ENCODE data around the gene CST9. TPM values are rescaled to one million over a fixed set of nuclear protein-coding genes. Genes with fewer than 3 reads are reported as not detected.

Gene CST9
- total and polyA plus RNA-seq, 2 of the 13 experiments (the other 11 are each of a cell fraction or from before 2014, with no cell fraction given): 0.07 TPM; not detected in 1

DNA sequence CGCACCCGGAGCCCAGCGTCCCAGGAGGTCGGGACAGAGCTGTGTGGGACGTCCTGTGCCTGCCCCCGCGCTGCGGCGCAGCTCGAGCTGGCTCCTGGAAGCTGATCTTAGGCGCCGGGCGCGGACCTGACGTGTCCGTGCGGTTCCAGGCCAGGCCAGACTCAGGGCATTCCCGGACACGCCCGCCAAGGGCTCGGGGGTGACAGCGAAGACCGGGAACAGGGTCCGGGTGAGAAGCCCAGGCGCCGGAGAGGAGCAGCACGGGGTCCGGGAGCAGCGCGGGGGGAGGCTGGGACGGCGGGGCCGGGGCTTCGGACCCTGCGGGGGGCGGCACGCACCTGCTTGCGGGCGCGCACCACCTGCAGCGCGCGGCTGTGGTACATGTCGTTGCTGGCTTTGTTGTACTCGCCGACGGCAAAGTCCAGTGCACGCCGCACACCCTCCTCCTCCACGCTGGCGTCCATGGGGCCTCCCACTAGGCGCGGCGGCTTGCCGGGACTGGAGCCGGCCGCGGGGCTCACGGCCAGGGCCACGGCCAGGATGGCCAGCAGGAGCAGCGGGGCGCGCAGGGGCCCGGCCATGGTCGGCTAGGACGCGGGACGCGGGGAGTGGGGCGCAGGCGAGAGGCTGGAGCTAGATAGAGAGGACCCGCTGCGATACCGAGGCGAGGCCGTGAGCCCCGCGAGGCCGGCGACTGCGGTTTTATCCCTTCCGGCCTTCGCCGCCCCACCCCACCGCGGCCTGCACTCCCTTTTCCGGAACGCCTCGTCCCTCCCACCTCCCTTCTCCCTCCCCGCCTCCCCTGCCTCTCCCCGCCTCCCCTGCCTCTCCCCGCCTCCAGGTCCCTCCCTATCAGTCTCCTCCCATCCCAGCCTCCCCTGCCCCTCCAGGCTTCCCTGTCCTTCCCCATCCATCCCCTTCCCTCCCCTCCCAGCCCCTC is 31.8 kb upstream of the CST9 start, which contains the start of gene CST3 (continued):
- TF ChIP-seq, protein P1, sequence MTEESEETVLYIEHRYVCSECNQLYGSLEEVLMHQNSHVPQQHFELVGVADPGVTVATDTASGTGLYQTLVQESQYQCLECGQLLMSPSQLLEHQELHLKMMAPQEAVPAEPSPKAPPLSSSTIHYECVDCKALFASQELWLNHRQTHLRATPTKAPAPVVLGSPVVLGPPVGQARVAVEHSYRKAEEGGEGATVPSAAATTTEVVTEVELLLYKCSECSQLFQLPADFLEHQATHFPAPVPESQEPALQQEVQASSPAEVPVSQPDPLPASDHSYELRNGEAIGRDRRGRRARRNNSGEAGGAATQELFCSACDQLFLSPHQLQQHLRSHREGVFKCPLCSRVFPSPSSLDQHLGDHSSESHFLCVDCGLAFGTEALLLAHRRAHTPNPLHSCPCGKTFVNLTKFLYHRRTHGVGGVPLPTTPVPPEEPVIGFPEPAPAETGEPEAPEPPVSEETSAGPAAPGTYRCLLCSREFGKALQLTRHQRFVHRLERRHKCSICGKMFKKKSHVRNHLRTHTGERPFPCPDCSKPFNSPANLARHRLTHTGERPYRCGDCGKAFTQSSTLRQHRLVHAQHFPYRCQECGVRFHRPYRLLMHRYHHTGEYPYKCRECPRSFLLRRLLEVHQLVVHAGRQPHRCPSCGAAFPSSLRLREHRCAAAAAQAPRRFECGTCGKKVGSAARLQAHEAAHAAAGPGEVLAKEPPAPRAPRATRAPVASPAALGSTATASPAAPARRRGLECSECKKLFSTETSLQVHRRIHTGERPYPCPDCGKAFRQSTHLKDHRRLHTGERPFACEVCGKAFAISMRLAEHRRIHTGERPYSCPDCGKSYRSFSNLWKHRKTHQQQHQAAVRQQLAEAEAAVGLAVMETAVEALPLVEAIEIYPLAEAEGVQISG (CRISPR knock-in tag; IDR thresholded peaks at IDR 0.05): peak; percentile 97
- TF ChIP-seq, protein P2, sequence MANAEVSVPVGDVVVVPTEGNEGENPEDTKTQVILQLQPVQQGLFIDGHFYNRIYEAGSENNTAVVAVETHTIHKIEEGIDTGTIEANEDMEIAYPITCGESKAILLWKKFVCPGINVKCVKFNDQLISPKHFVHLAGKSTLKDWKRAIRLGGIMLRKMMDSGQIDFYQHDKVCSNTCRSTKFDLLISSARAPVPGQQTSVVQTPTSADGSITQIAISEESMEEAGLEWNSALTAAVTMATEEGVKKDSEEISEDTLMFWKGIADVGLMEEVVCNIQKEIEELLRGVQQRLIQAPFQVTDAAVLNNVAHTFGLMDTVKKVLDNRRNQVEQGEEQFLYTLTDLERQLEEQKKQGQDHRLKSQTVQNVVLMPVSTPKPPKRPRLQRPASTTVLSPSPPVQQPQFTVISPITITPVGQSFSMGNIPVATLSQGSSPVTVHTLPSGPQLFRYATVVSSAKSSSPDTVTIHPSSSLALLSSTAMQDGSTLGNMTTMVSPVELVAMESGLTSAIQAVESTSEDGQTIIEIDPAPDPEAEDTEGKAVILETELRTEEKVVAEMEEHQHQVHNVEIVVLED (CRISPR knock-in tag; IDR thresholded peaks at IDR 0.05; ENCODE audit: borderline replicate concordance): peak; percentile 69; the same call in 1 of the 2 replicates
- no peak for TF ChIP-seq RFX1 (IDR thresholded peaks at IDR 0.05)
- peak; percentile 88 for TF ChIP-seq SAP130 (CRISPR knock-in tag; IDR thresholded peaks at IDR 0.05; ENCODE audit: low read depth)
- TF ChIP-seq ZNF24 (IDR thresholded peaks at IDR 0.05): no peak
- 0 out of 2 replicates have a peak, but pooled peaks have one; percentile 70 for TF ChIP-seq CC2D1A (CRISPR knock-in tag; IDR thresholded peaks at IDR 0.05)
- TF ChIP-seq, protein P3, sequence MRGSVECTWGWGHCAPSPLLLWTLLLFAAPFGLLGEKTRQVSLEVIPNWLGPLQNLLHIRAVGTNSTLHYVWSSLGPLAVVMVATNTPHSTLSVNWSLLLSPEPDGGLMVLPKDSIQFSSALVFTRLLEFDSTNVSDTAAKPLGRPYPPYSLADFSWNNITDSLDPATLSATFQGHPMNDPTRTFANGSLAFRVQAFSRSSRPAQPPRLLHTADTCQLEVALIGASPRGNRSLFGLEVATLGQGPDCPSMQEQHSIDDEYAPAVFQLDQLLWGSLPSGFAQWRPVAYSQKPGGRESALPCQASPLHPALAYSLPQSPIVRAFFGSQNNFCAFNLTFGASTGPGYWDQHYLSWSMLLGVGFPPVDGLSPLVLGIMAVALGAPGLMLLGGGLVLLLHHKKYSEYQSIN (CRISPR knock-in tag; IDR thresholded peaks at IDR 0.05; ENCODE audit: borderline replicate concordance): peak; percentile 87; the same call in 1 of the 2 replicates
- TF ChIP-seq KLF15 (CRISPR knock-in tag; IDR thresholded peaks at IDR 0.05; ENCODE audit: borderline replicate concordance): peak; percentile 89; the same call in 1 of the 2 replicates
- peak; percentile 77; the same call in 1 of the 2 replicates for TF ChIP-seq ZNF616 (CRISPR knock-in tag; IDR thresholded peaks at IDR 0.05; ENCODE audit: low read depth)
- TF ChIP-seq, protein P4, sequence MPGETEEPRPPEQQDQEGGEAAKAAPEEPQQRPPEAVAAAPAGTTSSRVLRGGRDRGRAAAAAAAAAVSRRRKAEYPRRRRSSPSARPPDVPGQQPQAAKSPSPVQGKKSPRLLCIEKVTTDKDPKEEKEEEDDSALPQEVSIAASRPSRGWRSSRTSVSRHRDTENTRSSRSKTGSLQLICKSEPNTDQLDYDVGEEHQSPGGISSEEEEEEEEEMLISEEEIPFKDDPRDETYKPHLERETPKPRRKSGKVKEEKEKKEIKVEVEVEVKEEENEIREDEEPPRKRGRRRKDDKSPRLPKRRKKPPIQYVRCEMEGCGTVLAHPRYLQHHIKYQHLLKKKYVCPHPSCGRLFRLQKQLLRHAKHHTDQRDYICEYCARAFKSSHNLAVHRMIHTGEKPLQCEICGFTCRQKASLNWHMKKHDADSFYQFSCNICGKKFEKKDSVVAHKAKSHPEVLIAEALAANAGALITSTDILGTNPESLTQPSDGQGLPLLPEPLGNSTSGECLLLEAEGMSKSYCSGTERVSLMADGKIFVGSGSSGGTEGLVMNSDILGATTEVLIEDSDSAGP (CRISPR knock-in tag; IDR thresholded peaks at IDR 0.05; ENCODE audit: borderline replicate concordance): peak; percentile 95
- no peak for TF ChIP-seq ZNF10 (CRISPR knock-in tag; IDR thresholded peaks at IDR 0.05; ENCODE audit: borderline replicate concordance, low read depth)
- TF ChIP-seq MYC (CRISPR knock-in tag; IDR thresholded peaks at IDR 0.05; ENCODE audit: borderline replicate concordance): peak; percentile 95
- peak; percentile 48; the same call in 1 of the 2 replicates for TF ChIP-seq YEATS2 (CRISPR knock-in tag; IDR thresholded peaks at IDR 0.05; ENCODE audit: borderline replicate concordance)
- TF ChIP-seq, protein P5, sequence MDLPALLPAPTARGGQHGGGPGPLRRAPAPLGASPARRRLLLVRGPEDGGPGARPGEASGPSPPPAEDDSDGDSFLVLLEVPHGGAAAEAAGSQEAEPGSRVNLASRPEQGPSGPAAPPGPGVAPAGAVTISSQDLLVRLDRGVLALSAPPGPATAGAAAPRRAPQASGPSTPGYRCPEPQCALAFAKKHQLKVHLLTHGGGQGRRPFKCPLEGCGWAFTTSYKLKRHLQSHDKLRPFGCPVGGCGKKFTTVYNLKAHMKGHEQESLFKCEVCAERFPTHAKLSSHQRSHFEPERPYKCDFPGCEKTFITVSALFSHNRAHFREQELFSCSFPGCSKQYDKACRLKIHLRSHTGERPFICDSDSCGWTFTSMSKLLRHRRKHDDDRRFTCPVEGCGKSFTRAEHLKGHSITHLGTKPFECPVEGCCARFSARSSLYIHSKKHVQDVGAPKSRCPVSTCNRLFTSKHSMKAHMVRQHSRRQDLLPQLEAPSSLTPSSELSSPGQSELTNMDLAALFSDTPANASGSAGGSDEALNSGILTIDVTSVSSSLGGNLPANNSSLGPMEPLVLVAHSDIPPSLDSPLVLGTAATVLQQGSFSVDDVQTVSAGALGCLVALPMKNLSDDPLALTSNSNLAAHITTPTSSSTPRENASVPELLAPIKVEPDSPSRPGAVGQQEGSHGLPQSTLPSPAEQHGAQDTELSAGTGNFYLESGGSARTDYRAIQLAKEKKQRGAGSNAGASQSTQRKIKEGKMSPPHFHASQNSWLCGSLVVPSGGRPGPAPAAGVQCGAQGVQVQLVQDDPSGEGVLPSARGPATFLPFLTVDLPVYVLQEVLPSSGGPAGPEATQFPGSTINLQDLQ (CRISPR knock-in tag; IDR thresholded peaks at IDR 0.05): peak; percentile 98
- TF ChIP-seq NCOA5 (CRISPR knock-in tag; IDR thresholded peaks at IDR 0.05): no peak
- TF ChIP-seq CHCHD3 (CRISPR knock-in tag; IDR thresholded peaks at IDR 0.05): peak; percentile 98
- peak; percentile 79 for TF ChIP-seq ERF (CRISPR knock-in tag; IDR thresholded peaks at IDR 0.05)

Measured in HepG2 (cell line).